ENCODE data around the gene NPIPB6. TPM values are rescaled to one million over a fixed set of nuclear protein-coding genes. Genes with fewer than 3 reads are reported as not detected.

NPIPB6 gene
- total RNA-seq, 1 donor from 2014 or later, result 3.2 TPM

GRCh38 chr16:28292731-28293600 lies 70.3 kb downstream of the NPIPB6 start:
- peak; percentile 68 for DNase-seq
- H3K27me3 ChIP-seq, result peaks cover 3% of the 10 kb centered on the region
- H3K4me1 ChIP-seq, result peaks cover 9% of the 10 kb centered on the region
- H3K36me3 ChIP-seq, result no peaks in the 10 kb centered on the region
- H3K9me3 ChIP-seq, result no peaks in the 10 kb centered on the region
- H3K27ac ChIP-seq, result no peak overlapping the region
- TF ChIP-seq, protein P1, sequence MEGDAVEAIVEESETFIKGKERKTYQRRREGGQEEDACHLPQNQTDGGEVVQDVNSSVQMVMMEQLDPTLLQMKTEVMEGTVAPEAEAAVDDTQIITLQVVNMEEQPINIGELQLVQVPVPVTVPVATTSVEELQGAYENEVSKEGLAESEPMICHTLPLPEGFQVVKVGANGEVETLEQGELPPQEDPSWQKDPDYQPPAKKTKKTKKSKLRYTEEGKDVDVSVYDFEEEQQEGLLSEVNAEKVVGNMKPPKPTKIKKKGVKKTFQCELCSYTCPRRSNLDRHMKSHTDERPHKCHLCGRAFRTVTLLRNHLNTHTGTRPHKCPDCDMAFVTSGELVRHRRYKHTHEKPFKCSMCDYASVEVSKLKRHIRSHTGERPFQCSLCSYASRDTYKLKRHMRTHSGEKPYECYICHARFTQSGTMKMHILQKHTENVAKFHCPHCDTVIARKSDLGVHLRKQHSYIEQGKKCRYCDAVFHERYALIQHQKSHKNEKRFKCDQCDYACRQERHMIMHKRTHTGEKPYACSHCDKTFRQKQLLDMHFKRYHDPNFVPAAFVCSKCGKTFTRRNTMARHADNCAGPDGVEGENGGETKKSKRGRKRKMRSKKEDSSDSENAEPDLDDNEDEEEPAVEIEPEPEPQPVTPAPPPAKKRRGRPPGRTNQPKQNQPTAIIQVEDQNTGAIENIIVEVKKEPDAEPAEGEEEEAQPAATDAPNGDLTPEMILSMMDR (IDR thresholded peaks at IDR 0.05), result no peak
- peak overlapping the region; percentile 56 for H3K4me3 ChIP-seq
- ATAC-seq, result peak; percentile 6
- intact Hi-C loops (cut with DNase I), result no loop called here

Small RNA genes within 50 kb of the gene (microRNA-seq; reads per million reads assigned to microRNA genes)
- gene MIR6862-1 (ENCODE audit: borderline microRNAs expressed), result not detected

Other genes with a start within 250 kb of the NPIPB6 start
- gene XPO6, start 151.5 kb downstream of the NPIPB6 start, total RNA-seq, result 102 TPM
- 1.9 TPM for gene SBK1, start 71.0 kb downstream of the NPIPB6 start, total RNA-seq
- 25.2 TPM for gene EIF3CL, start 40.3 kb upstream of the NPIPB6 start, total RNA-seq
- not detected for gene NPIPB7, start 108.8 kb upstream of the NPIPB6 start, total RNA-seq
- gene CLN3, start 128.6 kb upstream of the NPIPB6 start, total RNA-seq, result 73.7 TPM
- gene APOBR, start 131.1 kb upstream of the NPIPB6 start, total RNA-seq, result 17.7 TPM
- not detected for gene IL27, start 143.3 kb upstream of the NPIPB6 start, total RNA-seq
- 291 TPM for gene NUPR1, start 175.5 kb upstream of the NPIPB6 start, total RNA-seq
- gene SGF29, start 190.4 kb upstream of the NPIPB6 start, total RNA-seq, result 33.5 TPM
- 13.0 TPM for gene SULT1A2, start 233.5 kb upstream of the NPIPB6 start, total RNA-seq
- gene SULT1A1, start 246.5 kb upstream of the NPIPB6 start, total RNA-seq, result 55.4 TPM

Measured in upper lobe of right lung (tissue), 1 donor.